ENCODE results near the gene HPSE2.

GRCh38 chr10:98589691-98590090 is 646.0 kb downstream of the HPSE2 start:
- TF ChIP-seq CTCF (IDR thresholded peaks at IDR 0.05; ENCODE audit: borderline replicate concordance, extremely low read depth, low read length, poor library complexity, severe bottlenecking) (no peak), EZH2 (IDR thresholded peaks at IDR 0.05; ENCODE audit: borderline replicate concordance, low read depth, low read length, severe bottlenecking) (no peak)

Data from DND-41 (cell line).